NT2/D1 (cell line): ENCODE measurements around the gene SH2D6.
"Not testable (repeated sequence)": the region's sequence is repeated elsewhere in the genome, so short reads cannot be mapped to it uniquely, and the experiment has no call there.

Experiments used
- DNase-seq: peaks from one replicate; pipeline ENCODE4 v3.0.0-alpha.2; 2011; ENCODE audit warnings: low read depth, low spot score
- H3K27me3 ChIP-seq: 2 replicates; pipeline ENCODE4 v1.6.0; 2011; ENCODE audit warnings: mild to moderate bottlenecking; ENCODE audit not compliant: insufficient read length, insufficient read depth
- H3K36me3 ChIP-seq: 2 replicates; pipeline ENCODE4 v1.6.1; 2011; ENCODE audit warnings: mild to moderate bottlenecking, low read length, mixed read lengths; ENCODE audit not compliant: insufficient read depth, insufficient read length
- H3K4me1 ChIP-seq: 2 replicates; pipeline ENCODE4 v1.5.1; 2011; ENCODE audit not compliant: insufficient read depth, insufficient read length
- H3K4me3 ChIP-seq: 2 replicates; pipeline ENCODE4 v1.5.1; 2011; ENCODE audit warnings: low read depth; ENCODE audit not compliant: insufficient read length
- H3K9ac ChIP-seq: 2 replicates; pipeline ENCODE4 v1.6.0; 2011; ENCODE audit warnings: low read depth; ENCODE audit not compliant: insufficient read length
- H3K9me3 ChIP-seq: 2 replicates; pipeline ENCODE4 v1.5.1; 2011; ENCODE audit warnings: mild to moderate bottlenecking, low read length; ENCODE audit not compliant: insufficient read depth
- SUZ12 ChIP-seq: IDR thresholded peaks from 2 replicates; pipeline ENCODE4 v1.6.1; 2011; ENCODE audit not compliant: insufficient read length, insufficient read depth; ENCODE audit errors: extremely low read depth
- YY1 ChIP-seq: IDR thresholded peaks from 2 replicates; pipeline ENCODE4 v1.6.1; 2011; ENCODE audit not compliant: insufficient read length, insufficient read depth
- ZNF274 ChIP-seq: IDR thresholded peaks from 2 replicates; pipeline ENCODE4 v1.6.1; 2011; ENCODE audit warnings: mild to moderate bottlenecking, low read depth, low read length

SH2D6 gene

GRCh38 chr2:85380048-85380447, 38.5 kb upstream of the SH2D6 start:
- H3K27me3 ChIP-seq: no peaks in the 10 kb centered on the region
- H3K36me3 ChIP-seq: peaks cover 5% of the 10 kb centered on the region
- TF ChIP-seq SUZ12 (no peak), ZNF274 (no peak), YY1 (no peak)
- no peak overlapping the region for H3K9ac ChIP-seq
- no peak for DNase-seq
- peaks cover 7% of the 10 kb centered on the region; the same call in 1 of the 2 replicates for H3K9me3 ChIP-seq
- H3K4me1 ChIP-seq: peaks cover 2% of the 10 kb centered on the region
- no peak overlapping the region for H3K4me3 ChIP-seq

GRCh38 chr2:85383151-85383550, 35.4 kb upstream of the SH2D6 start:
- DNase-seq, H3K4me3 ChIP-seq, H3K36me3 ChIP-seq, H3K27me3 ChIP-seq, H3K4me1 ChIP-seq, H3K9me3 ChIP-seq, H3K9ac ChIP-seq: not testable (repeated sequence)

- H3K4me3 ChIP-seq: no peak overlapping the region
- peaks cover 7% of the 10 kb centered on the region; the same call in 1 of the 2 replicates for H3K9me3 ChIP-seq
- DNase-seq: no peak
- TF ChIP-seq ZNF274: no peak
- no peak for TF ChIP-seq SUZ12
- no peak for TF ChIP-seq YY1
- peaks cover 7% of the 10 kb centered on the region for H3K36me3 ChIP-seq
- H3K27me3 ChIP-seq: no peaks in the 10 kb centered on the region
- H3K4me1 ChIP-seq: peaks cover 2% of the 10 kb centered on the region
- no peak overlapping the region for H3K9ac ChIP-seq
Measured at GRCh38 chr2:85383850-85384249, 34.7 kb upstream of the SH2D6 start.

- Histone ChIP-seq H3K9me3 (peaks cover 2% of the 10 kb centered on the region; the same call in 1 of the 2 replicates), H3K9ac (no peak overlapping the region), H3K27me3 (no peaks in the 10 kb centered on the region), H3K4me3 (no peak overlapping the region), H3K4me1 (peaks cover 2% of the 10 kb centered on the region), H3K36me3 (peaks cover 25% of the 10 kb centered on the region)
- no peak for TF ChIP-seq YY1
- no peak for DNase-seq
Measured at GRCh38 chr2:85385746-85386145, 32.8 kb upstream of the SH2D6 start.

GRCh38 chr2:85387754-85388153, 30.8 kb upstream of the SH2D6 start:
- H3K4me1 ChIP-seq: peaks cover 2% of the 10 kb centered on the region
- no peaks in the 10 kb centered on the region for H3K9me3 ChIP-seq
- no peak overlapping the region for H3K4me3 ChIP-seq
- no peak overlapping the region for H3K9ac ChIP-seq
- H3K27me3 ChIP-seq: no peaks in the 10 kb centered on the region
- no peak for DNase-seq
- TF ChIP-seq YY1 (no peak), SUZ12 (no peak), ZNF274 (no peak)
- peaks cover 36% of the 10 kb centered on the region for H3K36me3 ChIP-seq

- Histone ChIP-seq H3K4me1 (no peaks in the 10 kb centered on the region), H3K4me3 (no peak overlapping the region), H3K9ac (no peak overlapping the region), H3K27me3 (no peaks in the 10 kb centered on the region), H3K9me3 (no peaks in the 10 kb centered on the region), H3K36me3 (peaks cover 40% of the 10 kb centered on the region)
- TF ChIP-seq YY1 (no peak), SUZ12 (no peak), ZNF274 (no peak)
- no peak for DNase-seq
Measured at GRCh38 chr2:85388878-85389538, 29.5 kb upstream of the SH2D6 start.

GRCh38 chr2:85390941-85391669, 27.4 kb upstream of the SH2D6 start:
- Histone ChIP-seq H3K9me3 (no peaks in the 10 kb centered on the region), H3K4me1 (peaks cover 5% of the 10 kb centered on the region), H3K36me3 (peaks cover 57% of the 10 kb centered on the region), H3K4me3 (no peak overlapping the region), H3K27me3 (no peaks in the 10 kb centered on the region), H3K9ac (no peak overlapping the region)
- peak; percentile 50 for DNase-seq
- TF ChIP-seq YY1 (no peak), ZNF274 (no peak), SUZ12 (no peak)

- DNase-seq: no peak
- no peak overlapping the region for H3K9ac ChIP-seq
- H3K36me3 ChIP-seq: peaks cover 73% of the 10 kb centered on the region
- H3K4me1 ChIP-seq: peaks cover 7% of the 10 kb centered on the region
- TF ChIP-seq YY1: no peak
- no peak for TF ChIP-seq SUZ12
- TF ChIP-seq ZNF274: no peak
- no peak overlapping the region for H3K4me3 ChIP-seq
- H3K27me3 ChIP-seq: no peaks in the 10 kb centered on the region
- H3K9me3 ChIP-seq: no peaks in the 10 kb centered on the region
Measured at GRCh38 chr2:85393836-85394235, 24.7 kb upstream of the SH2D6 start.
